AG08396 (cell line): ENCODE measurements around the gene STOML1.
A peak's percentile ranks its signal among the peaks of the same experiment; 100 is the strongest.
"Not testable (repeated sequence)": the region's sequence is repeated elsewhere in the genome, so short reads cannot be mapped to it uniquely, and the experiment has no call there.

ENCODE experiments used
- DNase-seq: peaks from one replicate; pipeline ENCODE4 v3.0.0; 2012; ENCODE audit warnings: low spot score, mixed read lengths

STOML1 gene

DNA sequence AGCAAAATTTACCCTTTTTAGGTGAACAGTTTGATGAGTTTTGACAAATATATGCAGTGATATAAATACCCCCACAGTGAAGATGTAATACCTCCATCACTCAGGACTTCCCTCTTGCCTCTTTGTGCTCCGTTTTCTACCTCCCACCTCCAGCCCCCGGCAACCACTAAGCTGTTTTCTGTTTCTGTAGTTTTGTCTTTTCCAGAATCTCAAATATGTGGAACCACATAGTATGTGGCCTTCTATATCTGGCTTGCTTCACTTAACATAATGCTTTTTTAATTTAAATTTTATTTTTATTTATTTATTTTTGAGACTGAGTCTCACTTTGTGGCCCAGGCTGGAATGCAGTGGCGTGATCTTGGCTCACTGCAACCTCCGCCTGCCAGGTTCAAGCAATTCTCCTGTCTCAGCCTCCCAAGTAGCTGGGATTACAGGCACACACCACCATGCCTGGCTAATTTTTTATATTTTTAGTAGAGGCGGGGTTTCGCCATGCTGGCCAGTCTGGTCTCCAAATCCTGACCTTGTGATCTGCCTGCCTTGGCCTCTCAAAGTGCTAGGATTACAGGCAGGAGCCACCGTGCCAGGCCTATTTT, 31.5 kb downstream of the STOML1 start:
- DNase-seq: not testable (repeated sequence)

DNA sequence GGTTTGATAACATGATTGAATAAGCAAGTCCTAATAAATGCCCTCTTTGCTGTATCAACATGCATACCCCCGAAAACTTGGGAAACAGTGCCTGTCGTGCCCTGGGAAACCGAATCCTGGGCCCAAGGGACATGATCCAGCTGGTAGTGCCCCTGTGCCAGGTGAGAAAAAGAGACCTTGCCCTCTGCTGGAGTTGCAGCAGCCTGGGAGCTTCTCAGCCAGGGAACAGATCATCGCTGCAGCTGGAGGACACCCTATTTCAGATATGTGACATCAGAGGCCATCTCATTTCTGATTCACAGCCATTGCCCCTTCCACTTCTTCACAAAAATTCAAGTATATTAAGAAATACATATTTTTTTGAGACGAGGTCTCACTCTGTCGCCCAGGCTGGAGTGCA, 32.3 kb downstream of the STOML1 start:
- no peak for DNase-seq

DNA sequence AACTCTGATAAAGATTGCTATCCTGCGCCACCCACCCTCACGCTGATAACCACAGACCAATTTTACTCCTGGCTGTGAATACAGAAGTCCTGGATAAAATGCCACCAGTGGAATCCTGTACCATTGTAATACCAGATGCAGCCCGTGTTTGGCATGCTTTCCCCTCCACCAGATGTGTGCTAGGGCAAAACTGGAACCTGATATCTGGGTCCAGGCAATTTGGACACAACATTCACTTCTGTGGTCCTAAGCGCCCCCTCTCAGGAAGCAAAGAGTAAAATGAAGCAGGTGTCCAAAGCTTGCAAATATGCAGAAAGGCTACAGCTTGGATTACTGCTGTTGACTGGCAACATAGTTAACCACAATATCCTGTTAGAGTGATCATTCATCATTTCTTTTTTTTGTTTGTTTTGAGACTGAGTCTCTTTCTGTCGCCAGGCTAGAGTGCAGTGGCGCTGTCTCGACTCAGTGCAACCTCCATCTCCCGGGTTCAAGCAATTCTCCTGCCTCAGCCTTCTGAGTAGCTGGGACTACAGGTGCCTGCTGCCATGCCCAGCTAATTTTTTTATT, 33.0 kb downstream of the STOML1 start:
- DNase-seq: no peak

DNA sequence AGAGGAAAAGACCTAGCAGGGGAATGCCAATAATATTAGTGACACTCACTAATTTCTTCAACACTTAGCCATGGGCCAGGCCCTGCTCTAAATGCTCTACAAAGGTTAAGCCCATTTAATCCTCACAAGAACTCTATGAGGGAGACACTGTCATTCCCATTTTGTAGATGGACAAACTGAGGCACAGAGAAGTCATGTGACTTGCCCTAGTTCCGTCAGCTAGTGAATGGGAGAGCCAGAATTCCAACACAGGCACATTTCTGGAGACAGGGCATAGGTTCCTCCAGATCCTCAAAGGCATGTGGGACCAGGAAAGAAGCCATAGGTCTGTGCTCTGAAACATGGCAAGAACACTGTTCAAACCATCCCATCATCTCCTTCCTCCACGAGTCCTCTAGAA, 34.3 kb downstream of the STOML1 start:
- DNase-seq: no peak

DNA sequence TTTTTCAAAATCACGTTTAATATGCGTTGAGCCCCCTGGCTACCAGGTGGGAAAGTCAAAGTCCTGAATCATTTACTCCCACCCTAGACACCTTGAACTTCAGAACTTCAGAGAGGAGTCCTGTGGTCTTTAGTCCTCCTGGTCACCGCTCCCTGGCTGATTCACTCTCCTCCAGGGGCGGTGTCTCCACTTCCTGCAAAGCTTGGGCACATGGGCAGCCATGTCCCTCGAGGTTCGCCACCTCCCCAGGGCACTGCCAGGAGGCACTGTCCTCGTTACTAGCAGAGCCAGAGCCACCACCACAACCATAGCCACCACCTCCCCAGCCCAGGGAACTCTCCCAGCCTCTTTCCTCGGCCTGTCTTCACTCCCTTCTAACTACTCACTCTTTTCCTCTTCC, 34.8 kb downstream of the STOML1 start:
- DNase-seq: no peak

DNA sequence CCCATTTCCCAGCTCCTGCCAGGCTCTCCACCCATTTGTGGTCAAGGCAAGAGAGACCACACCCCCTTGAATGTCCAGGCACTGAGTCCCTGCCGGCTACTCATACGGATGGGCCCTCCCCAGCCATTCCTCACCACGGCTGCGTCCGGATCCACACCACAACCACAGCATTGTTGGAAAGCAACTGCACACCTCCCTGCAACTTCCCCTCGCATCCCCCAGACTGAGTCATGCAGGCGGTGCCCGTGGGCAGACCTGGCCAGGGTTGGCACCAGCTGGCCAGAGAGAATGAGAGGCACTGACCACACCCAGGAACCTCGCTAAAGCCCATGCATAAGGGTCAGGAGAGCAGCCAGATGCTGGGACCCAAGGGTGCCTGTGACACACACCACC, 35.4 kb downstream of the STOML1 start:
- DNase-seq: peak; percentile 92

DNA sequence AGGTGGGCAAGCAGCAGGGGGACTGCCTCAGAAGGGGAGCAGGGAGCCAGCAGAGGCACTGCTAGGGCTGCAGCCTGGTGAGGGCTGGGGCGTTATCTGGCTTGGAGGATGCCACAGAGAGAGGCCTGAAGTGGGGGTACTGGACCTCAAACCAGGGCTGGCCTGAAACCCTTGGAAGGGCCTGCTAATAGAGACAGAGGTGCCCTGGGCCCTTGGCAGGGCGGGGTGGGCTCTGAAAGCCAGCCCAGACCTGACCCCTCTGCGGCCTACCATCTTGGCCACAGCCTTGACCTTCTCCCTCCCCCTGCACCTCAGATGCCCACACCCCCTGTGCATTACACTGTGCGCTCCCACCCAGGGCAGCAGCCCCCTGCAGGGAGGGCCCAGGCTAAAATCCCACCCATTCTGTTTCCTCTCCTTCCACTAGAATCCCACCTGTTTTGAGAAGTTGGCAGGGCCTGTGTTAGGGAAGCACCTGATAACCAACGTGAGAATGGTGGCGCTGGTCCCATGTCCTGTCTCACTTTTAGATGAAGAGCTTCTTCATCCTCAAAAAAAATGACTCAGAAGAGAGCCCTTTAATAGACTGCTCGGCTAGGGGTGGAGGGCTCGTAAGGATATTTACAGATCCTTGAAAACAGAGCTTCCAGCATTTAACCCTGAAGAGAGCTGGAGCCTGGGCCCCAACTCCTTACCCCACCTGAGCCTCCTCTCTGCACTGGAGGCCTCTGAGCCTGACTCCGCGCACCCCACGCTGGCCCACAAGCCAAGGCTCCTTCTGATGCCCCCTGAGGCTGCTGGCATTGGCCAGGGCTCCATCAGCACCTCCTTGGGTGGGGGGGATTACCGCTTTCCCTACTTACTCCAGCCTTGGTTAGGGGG, 36.0 kb downstream of the STOML1 start:
- no peak for DNase-seq

DNA sequence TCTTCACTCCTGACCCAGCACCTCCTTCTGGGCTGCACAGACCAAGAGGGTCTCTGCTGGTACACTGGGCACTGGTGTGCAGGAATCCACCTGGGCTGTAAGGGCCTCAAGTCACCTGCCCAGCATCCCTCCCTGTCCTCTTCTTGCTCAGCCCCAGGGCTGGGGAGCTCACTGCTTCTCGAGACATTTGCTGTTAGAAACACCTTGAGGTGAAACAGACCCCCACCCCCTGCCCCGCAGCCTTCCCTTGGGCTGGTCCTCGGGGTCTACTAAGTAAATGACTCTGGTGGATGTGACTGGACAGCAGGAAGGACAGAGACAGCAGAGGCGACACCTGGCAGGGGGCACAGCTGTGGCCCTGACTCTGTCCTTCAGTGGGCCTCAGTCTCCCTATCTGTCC, 36.8 kb downstream of the STOML1 start:
- DNase-seq: no peak

DNA sequence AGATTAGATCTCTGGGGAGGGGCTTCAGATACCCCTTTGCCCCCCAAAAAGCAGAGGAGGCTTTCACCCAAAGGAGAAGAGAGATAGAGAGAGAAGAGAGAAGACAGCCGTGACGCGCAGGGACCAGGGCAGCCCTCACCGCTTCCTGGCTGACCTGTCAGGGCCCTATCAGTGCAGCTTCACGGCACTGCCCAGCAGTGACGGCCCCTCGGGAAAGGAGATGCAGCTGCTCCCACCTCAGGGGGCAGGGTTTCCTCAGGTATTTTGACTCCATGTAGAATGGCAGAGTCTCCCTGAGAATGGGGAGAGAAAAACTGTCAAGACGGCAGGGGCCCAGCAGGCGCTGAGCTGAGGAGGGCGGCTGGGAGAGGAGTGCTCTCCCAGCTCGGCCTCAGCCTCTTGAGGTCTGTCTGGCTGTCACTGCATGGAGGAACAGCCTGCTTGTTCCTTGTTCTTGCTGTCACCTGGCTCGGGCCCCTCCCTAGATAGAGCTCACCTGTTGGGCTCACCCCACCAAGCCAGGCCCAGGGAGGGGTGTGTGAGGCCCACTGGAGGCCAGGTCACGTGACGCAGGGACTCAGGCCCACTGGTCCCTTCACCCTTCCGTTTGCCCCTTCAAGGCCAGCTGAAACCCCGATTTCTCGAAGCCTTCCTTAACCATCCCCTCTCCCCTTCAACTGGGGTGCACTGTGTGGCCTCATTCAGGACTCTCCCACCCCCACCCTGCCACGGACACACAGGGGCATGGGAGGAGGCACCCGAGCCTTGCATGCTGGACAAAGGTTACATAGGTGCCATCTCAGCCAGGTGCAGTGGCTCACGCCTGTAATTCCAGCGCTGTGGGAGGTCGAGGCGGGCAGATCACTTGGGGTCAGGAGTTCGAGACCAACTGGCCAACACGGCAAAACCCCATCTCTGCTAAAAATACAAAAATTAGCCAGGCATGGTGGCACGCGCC, 37.6 kb downstream of the STOML1 start:
- no peak for DNase-seq

DNA sequence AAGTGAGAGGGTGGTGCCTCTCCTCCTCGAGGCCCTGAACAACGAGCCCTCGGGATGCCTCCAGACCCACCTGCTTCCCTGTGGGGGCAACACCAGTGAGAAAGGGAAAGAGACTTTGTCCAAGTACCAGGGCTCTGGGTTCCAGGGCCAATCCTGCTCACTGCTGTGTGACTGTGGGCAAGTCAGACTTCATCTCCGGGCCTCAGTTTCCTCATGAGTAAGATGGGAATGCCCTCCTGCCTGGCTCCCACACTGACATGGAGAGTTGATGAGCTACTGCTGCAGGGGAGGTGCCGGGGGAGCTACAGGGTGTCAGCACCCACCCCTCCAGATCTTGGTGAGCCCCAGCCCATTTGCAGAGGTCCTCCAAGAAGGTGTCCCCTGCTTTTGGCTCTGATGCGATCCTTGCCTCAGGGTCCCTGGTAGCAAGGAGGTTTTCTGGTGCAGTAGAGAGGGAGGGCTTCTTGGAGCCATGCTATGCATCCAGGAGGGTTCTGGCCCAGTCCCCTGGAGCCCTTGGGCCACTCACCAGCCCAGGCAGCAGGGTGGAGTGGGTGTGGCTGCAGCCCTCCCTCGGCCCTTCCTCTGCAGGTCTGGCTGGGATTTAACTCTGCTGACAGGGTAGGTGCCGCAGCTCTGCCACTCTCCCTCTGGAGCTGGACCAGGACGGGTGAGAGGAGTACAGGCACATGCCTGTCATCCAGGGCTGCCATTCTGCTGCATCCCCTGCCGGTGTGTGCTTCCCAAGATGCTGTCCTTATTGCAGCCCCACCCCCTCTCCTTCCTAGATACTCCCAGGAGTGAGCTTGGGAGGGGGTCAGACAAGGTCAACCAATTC, 39.0 kb downstream of the STOML1 start:
- no peak for DNase-seq

DNA sequence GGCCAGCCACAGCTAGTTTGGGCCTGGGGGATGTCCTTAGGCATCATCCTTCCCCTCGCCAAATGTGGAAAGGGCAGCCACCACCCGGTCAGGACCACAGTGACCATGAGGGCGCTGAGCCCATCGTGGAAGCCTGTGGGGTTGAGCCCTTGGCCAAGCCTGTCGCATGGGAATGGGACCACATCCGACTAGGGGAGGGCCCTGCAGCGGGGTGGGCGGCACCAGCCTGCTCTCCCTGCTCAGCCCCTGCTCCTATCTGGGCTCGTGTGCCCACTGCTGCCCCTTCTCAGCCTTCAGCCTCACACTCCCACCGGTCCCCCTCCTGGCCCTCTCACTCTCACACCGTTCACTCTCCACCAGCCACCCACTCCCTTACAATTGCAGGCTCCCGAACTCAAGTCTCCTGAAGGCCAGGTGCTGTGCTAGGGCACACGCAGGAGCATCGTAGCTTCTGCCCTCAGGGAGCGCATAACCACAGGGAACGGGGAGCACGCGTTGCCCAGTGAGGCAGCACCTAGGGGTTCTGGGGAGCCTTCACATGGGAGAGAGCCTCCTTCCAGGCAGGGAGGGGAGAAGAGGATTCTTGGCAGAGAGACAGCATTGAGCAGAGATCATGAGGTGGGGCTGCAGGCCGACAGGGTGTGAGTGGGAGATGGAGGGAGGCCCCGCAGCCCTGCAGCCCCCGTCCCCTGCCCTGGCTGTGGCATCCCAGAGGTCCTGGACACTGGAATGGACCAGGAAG, 39.8 kb downstream of the STOML1 start:
- no peak for DNase-seq

DNA sequence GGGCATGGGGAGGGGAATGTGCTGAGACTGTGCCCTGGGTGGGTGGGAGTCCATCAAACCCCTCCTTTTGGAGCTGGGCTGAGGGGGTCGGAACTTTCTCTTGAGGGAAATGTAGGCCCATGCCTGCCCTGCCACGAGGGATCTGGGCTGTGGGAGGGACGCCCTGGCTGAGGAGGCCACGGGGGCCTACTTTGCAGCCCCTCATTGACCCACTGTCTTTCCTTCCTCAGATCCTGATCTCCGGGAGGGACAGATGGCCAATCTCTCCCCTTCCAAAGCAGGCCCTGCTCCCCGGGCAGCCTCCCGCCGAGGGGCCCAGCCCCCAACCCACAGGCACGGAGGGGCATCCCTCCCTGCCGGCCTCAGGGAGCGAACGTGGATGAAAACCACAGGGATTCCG, 40.5 kb downstream of the STOML1 start:
- no peak for DNase-seq

DNA sequence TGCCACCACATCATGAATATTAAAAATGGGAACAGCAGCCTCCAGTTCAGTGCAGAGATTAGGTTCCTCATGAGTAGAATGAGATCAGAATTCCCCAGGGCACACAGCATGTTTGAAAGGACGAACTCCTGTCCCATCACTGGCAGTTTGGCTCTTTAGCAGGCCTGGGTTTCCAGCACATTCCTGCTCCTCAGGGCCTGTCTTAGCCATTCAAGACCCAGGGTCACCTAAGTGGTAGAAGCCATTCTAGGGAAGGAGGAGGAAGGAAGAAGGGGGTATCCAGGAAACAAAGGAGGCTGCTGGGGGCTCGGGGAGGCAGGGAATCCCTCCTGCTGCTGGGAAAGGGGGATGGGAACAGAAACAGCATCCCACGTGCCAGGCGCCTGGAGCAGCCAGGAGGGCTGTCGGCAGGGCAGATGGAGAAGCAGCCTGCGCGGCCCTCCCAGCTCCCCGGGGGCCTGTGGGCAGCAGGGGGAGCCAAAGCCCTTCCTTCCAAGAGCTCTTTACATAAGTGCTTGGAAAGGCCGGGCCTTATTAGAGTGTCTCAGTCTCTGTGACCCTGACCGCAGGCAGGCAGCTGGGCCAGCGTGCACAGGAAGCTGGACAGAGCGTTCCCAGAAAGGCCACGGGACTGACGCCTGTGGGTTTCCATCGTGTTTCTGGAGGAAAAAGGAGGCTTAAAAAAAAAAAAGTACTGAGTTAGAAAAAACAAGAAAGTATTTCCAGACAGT, 41.1 kb downstream of the STOML1 start:
- peak; percentile 92 for DNase-seq

DNA sequence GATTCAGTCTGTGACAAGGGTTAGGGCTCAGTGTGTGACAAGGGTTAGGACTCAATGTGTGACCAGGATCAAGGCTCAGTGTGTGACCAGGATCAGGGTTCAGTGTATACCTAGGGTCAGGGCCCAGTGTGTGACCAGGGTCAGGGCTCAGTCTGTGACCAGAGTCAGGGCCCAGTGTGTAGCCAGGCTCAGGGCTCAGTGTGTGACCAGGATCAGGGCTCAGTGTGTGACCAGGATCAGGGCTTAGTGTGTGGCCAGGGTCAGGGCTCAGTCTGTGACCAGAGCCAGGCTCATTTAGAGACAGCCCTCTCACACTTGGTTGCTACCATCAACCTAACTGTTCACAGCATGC, 41.6 kb downstream of the STOML1 start:
- DNase-seq: no peak

DNA sequence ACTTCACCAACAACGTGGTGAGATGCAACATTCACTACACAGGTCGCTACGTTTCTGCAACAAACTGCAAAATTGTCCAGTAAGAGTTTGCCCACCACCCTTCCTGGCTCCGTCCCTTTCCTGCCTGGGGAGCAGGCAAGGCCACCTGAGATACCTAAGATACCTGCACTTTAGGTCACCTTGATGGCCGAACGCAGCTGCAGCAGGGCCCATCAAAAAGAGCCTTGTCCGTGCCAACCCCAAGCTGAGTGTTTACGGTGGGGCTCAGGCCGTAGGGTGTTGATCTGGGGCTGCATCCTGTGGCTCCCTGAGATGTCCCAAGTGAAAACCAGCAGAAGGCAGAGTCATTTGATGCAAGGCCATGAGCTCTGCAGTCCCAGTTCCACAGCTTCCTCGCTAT, 42.6 kb downstream of the STOML1 start:
- no peak for DNase-seq

DNA sequence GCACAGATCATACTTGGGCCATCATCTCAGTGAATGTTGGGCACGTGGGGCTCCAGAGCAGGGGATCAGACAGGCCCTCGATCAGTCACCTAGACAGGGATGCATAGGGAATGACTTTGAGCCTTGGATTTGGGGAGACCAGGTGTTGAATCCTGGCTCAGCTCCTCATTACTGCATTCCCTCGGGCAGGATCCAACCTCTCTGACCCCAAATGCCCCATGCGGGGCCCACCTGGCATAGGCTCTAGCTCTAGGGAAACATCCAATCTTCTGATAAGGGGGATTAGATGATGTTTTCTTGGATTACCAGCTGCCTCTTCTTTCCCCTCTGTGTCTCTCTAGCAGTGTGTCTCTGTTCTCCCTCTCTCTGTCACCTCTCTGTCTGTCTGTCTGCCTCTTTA, 43.1 kb downstream of the STOML1 start:
- no peak for DNase-seq

DNA sequence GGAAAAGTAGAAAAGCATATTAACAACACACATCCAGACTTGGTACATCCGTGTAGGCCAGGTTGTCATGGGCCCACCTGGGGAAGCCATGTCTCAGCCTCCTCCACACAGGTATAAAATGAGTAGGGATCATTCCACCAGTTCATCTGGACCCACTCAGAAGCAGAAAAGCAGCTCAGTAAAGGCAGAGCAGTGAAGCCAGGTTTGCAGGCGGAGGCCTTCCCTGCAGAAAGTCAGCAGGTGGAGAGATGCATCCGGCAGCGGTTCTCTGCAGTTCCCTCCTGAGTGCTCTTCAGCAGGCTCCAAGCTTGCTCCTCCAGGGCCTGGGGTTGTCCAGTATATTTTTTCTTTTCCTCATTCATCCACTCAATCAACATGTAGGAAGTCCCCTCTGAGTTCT, 43.7 kb downstream of the STOML1 start:
- no peak for DNase-seq

DNA sequence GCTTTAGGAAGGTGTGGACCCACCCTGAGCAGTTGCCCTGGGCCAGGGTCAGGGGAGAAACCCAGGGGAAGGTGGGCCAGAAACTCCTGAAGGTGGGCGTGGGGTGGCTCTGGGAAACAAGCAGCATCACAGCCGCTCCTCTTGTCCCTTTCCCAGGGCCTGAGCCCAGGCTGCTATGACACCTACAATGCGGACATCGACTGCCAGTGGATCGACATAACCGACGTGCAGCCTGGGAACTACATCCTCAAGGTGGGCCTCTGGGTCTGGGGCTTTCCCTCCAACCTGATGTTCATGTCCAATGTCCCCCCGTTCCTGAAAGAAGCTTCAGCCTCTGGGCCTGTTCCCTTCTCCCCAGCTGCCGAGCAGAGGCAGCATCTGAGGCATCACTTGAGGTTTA, 44.4 kb downstream of the STOML1 start:
- no peak for DNase-seq

DNA sequence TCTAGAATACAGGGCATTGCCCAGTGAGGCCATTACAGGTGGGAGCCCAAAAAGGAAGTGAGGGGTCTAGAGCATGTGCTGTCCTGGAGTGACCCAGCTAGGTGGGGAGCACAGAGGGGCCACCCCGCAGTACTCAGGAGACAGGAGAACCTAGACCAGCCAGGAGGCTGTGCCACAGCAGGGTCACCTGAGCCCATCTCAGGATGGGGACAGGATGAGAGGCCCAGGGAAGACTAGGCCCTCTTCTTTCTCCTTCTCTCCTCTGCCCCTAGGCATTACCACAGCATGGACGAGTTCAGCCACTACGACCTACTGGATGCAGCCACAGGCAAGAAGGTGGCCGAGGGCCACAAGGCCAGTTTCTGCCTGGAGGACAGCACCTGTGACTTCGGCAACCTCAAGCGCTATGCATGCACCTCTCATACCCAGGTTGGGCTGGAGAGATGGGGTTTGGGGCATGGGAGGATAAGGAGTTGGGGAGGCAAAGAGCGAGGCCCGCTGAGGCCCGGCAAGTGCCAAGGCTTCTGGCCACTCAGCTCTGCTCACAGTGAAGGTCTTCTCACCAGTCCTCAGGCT, 45.2 kb downstream of the STOML1 start:
- no peak for DNase-seq
